PC-9 (cell line): ENCODE results near the gene ITPRIPL1. TPM values are rescaled to one million over a fixed set of nuclear protein-coding genes. Genes with fewer than 3 reads are reported as not detected.

Experiments
- BruUV-seq: library from RNA; stranded (reverse); fragments of 400-500 nt; replicated peaks from 2 replicates; lab custom pipeline; 2021; lab: Mats Ljungman, UMichigan
- CTCF ChIA-PET: fragments of 300-600 bp; sonication (Branson Sonifier 250); formaldehyde crosslinking; loops from one replicate; lab custom pipeline; 2022; ENCODE audit warnings: antibody characterized with exemption; lab: Charles Lee
- POLR2A ChIA-PET: fragments of 300-600 bp; sonication (Branson Sonifier 250); formaldehyde crosslinking; loops from one replicate; lab custom pipeline; 2022; ENCODE audit warnings: antibody characterized with exemption; ENCODE audit not compliant: unreplicated experiment; lab: Charles Lee
- DNase-seq, 2 experiments: peaks; one replicate each; pipeline versions ENCODE4 v3.0.0 to v3.0.0-alpha.2; 2015 to 2022; ENCODE audit warnings: mixed read lengths in 1 of 2
- H2AFZ ChIP-seq: fragments of 200-600 bp; sonication (generic); 2 replicates; pipeline ENCODE4 v1.8.1; 2017; ENCODE audit warnings: antibody characterized with exemption
- H3F3A ChIP-seq: fragments of 200-600 bp; sonication (generic); 2 replicates; pipeline ENCODE4 v1.8.1; 2017; ENCODE audit warnings: antibody characterized with exemption, mild to moderate bottlenecking, low read depth; ENCODE audit not compliant: insufficient read depth
- H3K27ac ChIP-seq: fragments of 200-600 bp; sonication (generic); 2 replicates; pipeline ENCODE4 v1.6.1; 2016; ENCODE audit warnings: mixed run types
- H3K27me3 ChIP-seq: fragments of 200-600 bp; sonication (generic); 2 replicates; pipeline ENCODE4 v1.6.1; 2016; ENCODE audit warnings: low read depth, mixed run types; ENCODE audit not compliant: insufficient read depth
- H3K36me3 ChIP-seq: fragments of 200-600 bp; sonication (generic); 2 replicates; pipeline ENCODE4 v1.6.1; 2016; ENCODE audit warnings: low read depth, mixed run types
- H3K4me1 ChIP-seq: fragments of 200-600 bp; sonication (generic); replicated peaks from 2 replicates; pipeline ENCODE4 v1.6.1; 2016; ENCODE audit warnings: mixed run types; ENCODE audit not compliant: insufficient read depth
- H3K4me2 ChIP-seq: fragments of 200-600 bp; sonication (generic); 2 replicates; pipeline ENCODE4 v1.6.1; 2017; ENCODE audit warnings: mixed run types
- H3K4me3 ChIP-seq: fragments of 200-600 bp; sonication (generic); 2 replicates; pipeline ENCODE4 v1.6.1; 2016; ENCODE audit warnings: mixed run types
- H3K79me2 ChIP-seq: fragments of 200-600 bp; sonication (generic); 2 replicates; pipeline ENCODE4 v1.6.1; 2017; ENCODE audit warnings: low read depth, mixed run types
- H3K9me2 ChIP-seq: fragments of 200-600 bp; sonication (generic); 2 replicates; pipeline ENCODE4 v1.8.1; 2017; ENCODE audit warnings: mild to moderate bottlenecking; ENCODE audit not compliant: insufficient read depth
- H3K9me3 ChIP-seq: fragments of 200-600 bp; sonication (generic); 2 replicates; pipeline ENCODE4 v1.8.1; 2016; ENCODE audit warnings: low read depth; ENCODE audit not compliant: insufficient read depth
- H4K20me1 ChIP-seq: fragments of 200-600 bp; sonication (generic); 2 replicates; pipeline ENCODE4 v1.8.1; 2017; ENCODE audit not compliant: insufficient read depth
- CTCF ChIP-seq: fragments of 200-600 bp; sonication (generic); conservative IDR thresholded peaks from 2 replicates; pipeline ENCODE4 v1.6.1; 2017; ENCODE audit warnings: mixed run types, antibody characterized with exemption, mild to moderate bottlenecking, moderate library complexity
- EZH2 ChIP-seq: fragments of 200-600 bp; sonication (generic); IDR thresholded peaks from 2 replicates; pipeline ENCODE4 v1.8.0; 2017; ENCODE audit warnings: antibody characterized with exemption, low read depth
- intact Hi-C: fragments of 100-400 bp; cut with micrococcal nuclease; formaldehyde crosslinking; loops from one replicate; pipeline ENCODE4 v1.10.0; 2022; ENCODE audit not compliant: unreplicated experiment
- total RNA-seq: library from RNA; stranded (reverse); gene quantifications from 2 replicates; pipeline ENCODE4 v1.2.3, GENCODE V29; 2021

The ITPRIPL1 gene
- total RNA-seq, 1 experiment from 2014 or later: not detected

- H2AFZ ChIP-seq: no peak overlapping the region
- peaks cover 15% of the 10 kb centered on the region for H3K27me3 ChIP-seq
- peaks cover 35% of the 10 kb centered on the region; the same call in 1 of the 2 replicates for H3F3A ChIP-seq
- no TSS peak for BruUV-seq
- H3K9me2 ChIP-seq: no peaks in the 10 kb centered on the region
- no peak overlapping the region for H3K4me3 ChIP-seq
- no peaks in the 10 kb centered on the region for H3K9me3 ChIP-seq
- intact Hi-C loops: no loop called here
- TF ChIP-seq CTCF: no peak
- TF ChIP-seq EZH2: no peak
- H3K27ac ChIP-seq: no peak overlapping the region
- POLR2A ChIA-PET: no interaction called here
- DNase-seq: no peak
- H3K4me1 ChIP-seq: peaks cover 32% of the 10 kb centered on the region
- H3K79me2 ChIP-seq: no peaks in the 10 kb centered on the region
- no peaks in the 10 kb centered on the region for H3K36me3 ChIP-seq
- no peak overlapping the region; the same call in 1 of the 2 replicates for H3K4me2 ChIP-seq
- H4K20me1 ChIP-seq: no peaks in the 10 kb centered on the region
- CTCF ChIA-PET: no interaction called here
These were observed 6.4 kb upstream of the ITPRIPL1 start for GRCh38 chr2:96318723-96319122.

- no peak for DNase-seq
- intact Hi-C loops: no loop called here
- Histone ChIP-seq H4K20me1 (no peaks in the 10 kb centered on the region), H2AFZ (no peak overlapping the region), H3K9me3 (no peaks in the 10 kb centered on the region), H3K79me2 (no peaks in the 10 kb centered on the region), H3K4me1 (peaks cover 32% of the 10 kb centered on the region), H3K9me2 (no peaks in the 10 kb centered on the region), H3K4me3 (no peak overlapping the region), H3K36me3 (no peaks in the 10 kb centered on the region), H3K4me2 (no peak overlapping the region; the same call in 1 of the 2 replicates), H3F3A (peaks cover 35% of the 10 kb centered on the region; the same call in 1 of the 2 replicates), H3K27me3 (peaks cover 15% of the 10 kb centered on the region), H3K27ac (no peak overlapping the region)
- no peak for TF ChIP-seq CTCF
- no peak for TF ChIP-seq EZH2
- no TSS peak for BruUV-seq
- CTCF ChIA-PET: no interaction called here
- POLR2A ChIA-PET: no interaction called here
These were observed 5.7 kb upstream of the ITPRIPL1 start for GRCh38 chr2:96319396-96319795.

GRCh38 chr2:96320326-96320725 is 4.8 kb upstream of the ITPRIPL1 start:
- H3K4me2 ChIP-seq: peak overlapping the region; percentile 86
- no peaks in the 10 kb centered on the region for H3K9me3 ChIP-seq
- peaks cover 15% of the 10 kb centered on the region for H3K27me3 ChIP-seq
- H3K4me1 ChIP-seq: peaks cover 28% of the 10 kb centered on the region
- H3K9me2 ChIP-seq: no peaks in the 10 kb centered on the region
- no peak for TF ChIP-seq EZH2
- no peak for TF ChIP-seq CTCF
- no peak overlapping the region for H2AFZ ChIP-seq
- peaks cover 35% of the 10 kb centered on the region; the same call in 1 of the 2 replicates for H3F3A ChIP-seq
- H3K27ac ChIP-seq: no peak overlapping the region
- no TSS peak for BruUV-seq
- peak overlapping the region; percentile 66; the same call in 1 of the 2 replicates for H3K4me3 ChIP-seq
- no peaks in the 10 kb centered on the region for H4K20me1 ChIP-seq
- ChIA-PET POLR2A (no interaction called here), CTCF (interaction anchor here (0.7 kb wide), 1 partner anchor 93 kb away, joined by 3 read pairs; no protein-coding TSS in a partner anchor)
- DNase-seq: no peak
- intact Hi-C loops: no loop called here
- no peaks in the 10 kb centered on the region for H3K79me2 ChIP-seq
- H3K36me3 ChIP-seq: no peaks in the 10 kb centered on the region
